ENCODE data around the gene SUDS3.

The SUDS3 gene

GRCh38 chr12:118436986-118437385 lies 60.6 kb downstream of the SUDS3 start:
- ATAC-seq (no peak), DNase-seq (ENCODE audit: low spot score in 2 of 2) (no peak)
- Mint-ChIP-seq H3K9me3 (no peaks in the 10 kb centered on the region), H3K4me1 (no peaks in the 10 kb centered on the region), H3K27ac (no peak overlapping the region), H3K4me3 (no peak overlapping the region), H3K36me3 (no peaks in the 10 kb centered on the region)

GRCh38 chr12:118439068-118439467 lies 62.7 kb downstream of the SUDS3 start:
- no peak overlapping the region for H3K27ac Mint-ChIP-seq
- H3K36me3 Mint-ChIP-seq, result no peaks in the 10 kb centered on the region
- ATAC-seq, result no peak
- H3K4me1 Mint-ChIP-seq, result no peaks in the 10 kb centered on the region
- no peaks in the 10 kb centered on the region for H3K9me3 Mint-ChIP-seq
- no peak overlapping the region for H3K4me3 Mint-ChIP-seq
- DNase-seq (ENCODE audit: low spot score in 2 of 2), result no peak

GRCh38 chr12:118446247-118446646 lies 69.9 kb downstream of the SUDS3 start:
- ATAC-seq, result no peak
- no peaks in the 10 kb centered on the region for H3K9me3 Mint-ChIP-seq

GRCh38 chr12:118447181-118447580 lies 70.8 kb downstream of the SUDS3 start:
- no peak overlapping the region for H3K27ac Mint-ChIP-seq
- H3K36me3 Mint-ChIP-seq, result no peaks in the 10 kb centered on the region
- DNase-seq (ENCODE audit: low spot score in 2 of 2) (no peak), ATAC-seq (no peak)
- no peaks in the 10 kb centered on the region for H3K9me3 Mint-ChIP-seq
- H3K4me1 Mint-ChIP-seq, result no peaks in the 10 kb centered on the region
- H3K4me3 Mint-ChIP-seq, result no peak overlapping the region

More at GRCh38 chr12:118446247-118446646, 69.9 kb downstream of the SUDS3 start:
- no peak overlapping the region for H3K27ac Mint-ChIP-seq
- no peak for DNase-seq (ENCODE audit: low spot score in 2 of 2)
- H3K36me3 Mint-ChIP-seq, result no peaks in the 10 kb centered on the region
- no peak overlapping the region for H3K4me3 Mint-ChIP-seq
- H3K4me1 Mint-ChIP-seq, result no peaks in the 10 kb centered on the region

- ATAC-seq (no peak), DNase-seq (ENCODE audit: low spot score in 2 of 2) (no peak)
- Mint-ChIP-seq H3K4me1 (no peaks in the 10 kb centered on the region), H3K36me3 (no peaks in the 10 kb centered on the region), H3K4me3 (no peak overlapping the region), H3K9me3 (no peaks in the 10 kb centered on the region), H3K27ac (no peak overlapping the region)
These were observed 72.0 kb downstream of the SUDS3 start for GRCh38 chr12:118448341-118448740.

GRCh38 chr12:118455327-118455726 lies 79.0 kb downstream of the SUDS3 start:
- Mint-ChIP-seq H3K36me3 (no peaks in the 10 kb centered on the region), H3K27ac (no peak overlapping the region), H3K4me1 (no peaks in the 10 kb centered on the region), H3K9me3 (no peaks in the 10 kb centered on the region), H3K4me3 (no peak overlapping the region)
- no peak for DNase-seq (ENCODE audit: low spot score in 2 of 2)
- no peak for ATAC-seq

GRCh38 chr12:118456741-118457140 lies 80.4 kb downstream of the SUDS3 start:
- no peak overlapping the region for H3K27ac Mint-ChIP-seq

GRCh38 chr12:118459110-118459509 lies 82.8 kb downstream of the SUDS3 start:
- Mint-ChIP-seq H3K4me1 (no peaks in the 10 kb centered on the region), H3K36me3 (no peaks in the 10 kb centered on the region), H3K9me3 (peaks cover 6% of the 10 kb centered on the region), H3K27ac (no peak overlapping the region), H3K4me3 (no peak overlapping the region)
- ATAC-seq (no peak), DNase-seq (ENCODE audit: low spot score in 2 of 2) (no peak)

More at GRCh38 chr12:118456741-118457140, 80.4 kb downstream of the SUDS3 start:
- no peak for ATAC-seq
- Mint-ChIP-seq H3K4me1 (no peaks in the 10 kb centered on the region), H3K36me3 (no peaks in the 10 kb centered on the region), H3K9me3 (peaks cover 4% of the 10 kb centered on the region), H3K4me3 (no peak overlapping the region)
- no peak for DNase-seq (ENCODE audit: low spot score in 2 of 2)

GRCh38 chr12:118463677-118464076 lies 87.3 kb downstream of the SUDS3 start:
- no peaks in the 10 kb centered on the region for H3K36me3 Mint-ChIP-seq
- peaks cover 6% of the 10 kb centered on the region for H3K9me3 Mint-ChIP-seq
- ATAC-seq (no peak), DNase-seq (ENCODE audit: low spot score in 2 of 2) (no peak)
- H3K4me3 Mint-ChIP-seq, result no peak overlapping the region
- no peaks in the 10 kb centered on the region for H3K4me1 Mint-ChIP-seq
- H3K27ac Mint-ChIP-seq, result no peak overlapping the region

- Mint-ChIP-seq H3K4me3 (no peak overlapping the region), H3K4me1 (no peaks in the 10 kb centered on the region), H3K36me3 (no peaks in the 10 kb centered on the region), H3K27ac (no peak overlapping the region), H3K9me3 (peaks cover 5% of the 10 kb centered on the region)
- no peak for ATAC-seq
- no peak for DNase-seq (ENCODE audit: low spot score in 2 of 2)
These were observed 89.4 kb downstream of the SUDS3 start for GRCh38 chr12:118465706-118466105.

Data from stimulated activated effector memory CD8-positive, alpha-beta T cell treated with anti-CD3 and anti-CD28 coated beads, Interleukin-12 subunit alpha, Interleukin-12 subunit beta, amount 100 ng/mL, for 72 hours (primary cell).